SK-N-SH (cell line): ENCODE data around the gene DNAH11. TPM values are rescaled to one million over a fixed set of nuclear protein-coding genes. Genes with fewer than 3 reads are reported as not detected.

Experiments
- CTCF ChIA-PET: fragments of 300-600, 350-600 bp; formaldehyde crosslinking; extraction: SDS; loops from one replicate; lab custom pipeline; 2021; lab: Yijun Ruan, JAX
- POLR2A ChIA-PET: fragments of 350-600 bp; sonication (Branson Sonifier 250); formaldehyde crosslinking; extraction: SDS; loops from one replicate; lab custom pipeline; 2020; ENCODE audit warnings: antibody characterized with exemption, inconsistent platforms; lab: Yijun Ruan, JAX
- DNase-seq: peaks from one replicate; pipeline ENCODE4 v3.0.0; 2012
- H2AFZ ChIP-seq: fragments of 200-600 bp; sonication (generic); 2 replicates; pipeline ENCODE4 v1.8.1; 2016; ENCODE audit warnings: antibody characterized with exemption, mild to moderate bottlenecking, low read depth
- H3F3A ChIP-seq: fragments of 200-600 bp; sonication (generic); replicated peaks from 2 replicates; pipeline ENCODE3; 2016; ENCODE audit warnings: antibody characterized with exemption, mild to moderate bottlenecking; ENCODE audit not compliant: insufficient read depth
- H3K27ac ChIP-seq, 2 experiments: fragments of 200-500 bp in 1 of 2; fragments of 200-600 bp in 1 of 2; sonication (Bioruptor generic) in 1 of 2; sonication (generic), shearing (Covaris generic) in 1 of 2; 2 replicates each; pipeline versions ENCODE4 v1.5.1 to v1.6.1; 2014 to 2016; ENCODE audit warnings: low read depth in 2 of 2, inconsistent platforms in 1 of 2, low read length in 1 of 2, mild to moderate bottlenecking in 1 of 2, mixed read lengths in 1 of 2
- H3K27me3 ChIP-seq: fragments of 200-600 bp; sonication (generic), shearing (Covaris generic); 2 replicates; pipeline ENCODE4 v1.6.1; 2016; ENCODE audit warnings: mixed run types; ENCODE audit not compliant: insufficient read depth
- H3K36me3 ChIP-seq, 2 experiments: fragments of 200-500 bp in 1 of 2; fragments of 200-600 bp in 1 of 2; sonication (Bioruptor generic) in 1 of 2; sonication (generic) in 1 of 2; replicated peaks in 1 of 2; 2 replicates each; pipeline versions ENCODE3 to v1.5.1; 2014 to 2016; ENCODE audit warnings: low read length in 1 of 2, mild to moderate bottlenecking in 1 of 2; ENCODE audit not compliant: insufficient read depth in 2 of 2, control insufficient read depth in 1 of 2
- H3K4me1 ChIP-seq, 2 experiments: fragments of 200-500 bp in 1 of 2; fragments of 200-600 bp in 1 of 2; sonication (Bioruptor generic) in 1 of 2; sonication (generic), shearing (Covaris generic) in 1 of 2; 2 replicates each; pipeline versions ENCODE4 v1.5.1 to v1.6.1; 2014 to 2016; ENCODE audit warnings: low read depth in 1 of 2, low read length in 1 of 2, mixed run types in 1 of 2; ENCODE audit not compliant: insufficient read depth in 2 of 2, control insufficient read depth in 1 of 2
- H3K4me2 ChIP-seq: fragments of 200-600 bp; sonication (generic), shearing (Covaris generic); 2 replicates; pipeline ENCODE4 v1.6.1; 2017; ENCODE audit warnings: mixed run types
- H3K4me3 ChIP-seq, 2 experiments: fragments of 200-500 bp in 1 of 2; fragments of 200-600 bp in 1 of 2; sonication (Bioruptor generic) in 1 of 2; sonication (generic), shearing (Covaris generic) in 1 of 2; 2 replicates each; pipeline versions ENCODE4 v1.5.1 to v1.8.1; 2014 to 2016; ENCODE audit warnings: low read depth in 2 of 2, inconsistent platforms in 1 of 2, low read length in 1 of 2, mild to moderate bottlenecking in 1 of 2, mixed read lengths in 1 of 2, moderate library complexity in 1 of 2
- H3K79me2 ChIP-seq: fragments of 200-600 bp; sonication (generic); 2 replicates; pipeline ENCODE4 v1.8.1; 2017; ENCODE audit warnings: mild to moderate bottlenecking; ENCODE audit not compliant: insufficient read depth
- H3K9ac ChIP-seq: fragments of 200-600 bp; sonication (generic); 2 replicates; pipeline ENCODE4 v1.6.1; 2017; ENCODE audit warnings: mixed run types
- H3K9me2 ChIP-seq: fragments of 200-600 bp; sonication (generic); 2 replicates; pipeline ENCODE4 v1.6.1; 2017; ENCODE audit warnings: mixed run types
- H3K9me3 ChIP-seq: fragments of 200-600 bp; sonication (generic); 2 replicates; pipeline ENCODE4 v1.6.1; 2017; ENCODE audit warnings: mixed run types, mild to moderate bottlenecking, moderate library complexity
- H4K20me1 ChIP-seq: fragments of 200-600 bp; sonication (generic); 2 replicates; pipeline ENCODE4 v1.6.1; 2017; ENCODE audit warnings: mild to moderate bottlenecking, mixed run types; ENCODE audit not compliant: insufficient read depth
- ELF1 ChIP-seq: IDR thresholded peaks from 2 replicates; pipeline ENCODE4 v1.4.0; 2012
- EP300 ChIP-seq, 2 experiments: IDR thresholded peaks; 2 replicates each; pipeline versions ENCODE4 v1.4.0 to v1.6.1; 2012; ENCODE audit warnings: borderline replicate concordance in 1 of 2, low read depth in 1 of 2, low read length in 1 of 2
- EZH2phosphoT487 ChIP-seq: fragments of 200-600 bp; sonication (generic); IDR thresholded peaks from 2 replicates; pipeline ENCODE4 v1.6.1; 2017; ENCODE audit warnings: low read depth, mixed run types, mild to moderate bottlenecking, antibody characterized with exemption, moderate library complexity, borderline replicate concordance
- FOSL2 ChIP-seq: IDR thresholded peaks from 2 replicates; pipeline ENCODE4 v1.4.0; 2012; ENCODE audit warnings: low read depth, mild to moderate bottlenecking, moderate library complexity, borderline replicate concordance
- FOXJ3 ChIP-seq: sonication (generic); formaldehyde crosslinking; IDR thresholded peaks from 2 replicates; pipeline ENCODE4 v1.5.1; 2020; ENCODE audit warnings: mild to moderate bottlenecking, missing genetic modification reagents
- GABPA ChIP-seq: IDR thresholded peaks from 2 replicates; pipeline ENCODE4 v1.4.0; 2012; ENCODE audit warnings: low read depth, mild to moderate bottlenecking
- GATA2 ChIP-seq: sonication (generic); formaldehyde crosslinking; IDR thresholded peaks from 2 replicates; pipeline ENCODE4 v1.5.0; 2020; ENCODE audit warnings: mild to moderate bottlenecking, missing genetic modification reagents
- JUND ChIP-seq: IDR thresholded peaks from 2 replicates; pipeline ENCODE4 v1.4.0; 2012
- MEF2A ChIP-seq: IDR thresholded peaks from 2 replicates; pipeline ENCODE4 v1.4.0; 2012; ENCODE audit warnings: low read depth, borderline replicate concordance
- MXI1 ChIP-seq: IDR thresholded peaks from 2 replicates; pipeline ENCODE4 v1.6.1; 2012; ENCODE audit warnings: mild to moderate bottlenecking, low read depth, low read length, improper control_type of control experiment
- NFIC ChIP-seq: IDR thresholded peaks from 2 replicates; pipeline ENCODE4 v1.4.0; 2012; ENCODE audit warnings: borderline replicate concordance
- NRF1 ChIP-seq: IDR thresholded peaks from 2 replicates; pipeline ENCODE4 v1.6.1; 2012; ENCODE audit warnings: low read depth, mild to moderate bottlenecking, low read length
- RCOR1 ChIP-seq: fragments of 150-350 bp; IDR thresholded peaks from 2 replicates; pipeline ENCODE4 v1.6.1; 2017; ENCODE audit warnings: antibody characterized with exemption, low read length
- RFX5 ChIP-seq: IDR thresholded peaks from 2 replicates; pipeline ENCODE4 v1.6.1; 2012; ENCODE audit warnings: mild to moderate bottlenecking, improper control_type of control experiment, low read length
- RXRA ChIP-seq: IDR thresholded peaks from 2 replicates; pipeline ENCODE4 v1.4.0; 2012; ENCODE audit warnings: low read depth, mild to moderate bottlenecking, borderline replicate concordance
- SMC3 ChIP-seq: IDR thresholded peaks from 2 replicates; pipeline ENCODE4 v1.6.1; 2012; ENCODE audit warnings: low read depth, low read length, improper control_type of control experiment
- TEAD4 ChIP-seq: IDR thresholded peaks from 2 replicates; pipeline ENCODE4 v1.4.0; 2012; ENCODE audit warnings: mild to moderate bottlenecking, borderline replicate concordance; ENCODE audit not compliant: insufficient read depth
- YY1 ChIP-seq: IDR thresholded peaks from 2 replicates; pipeline ENCODE4 v1.4.0; 2012; ENCODE audit warnings: low read depth, mild to moderate bottlenecking
- WGBS: methylation state at CpG from one replicate; pipeline ENCODE4 v1.1.6; 2017; ENCODE audit warnings: low lambda C conversion rate; 5-methylcytosine and 5-hydroxymethylcytosine counted together
- polyA plus RNA-seq, 3 experiments: library from polyadenylated mRNA; depleted of rRNA; stranded (reverse); fragments of >200 nt; gene quantifications; 2 replicates each; pipeline ENCODE4 v1.2.3, GENCODE V29; 2012
- TF ChIP-seq, protein P1 (sequence below): fragments of 200-600 bp; sonication (generic); IDR thresholded peaks from 2 replicates; pipeline ENCODE4 v1.6.1; 2017; ENCODE audit warnings: antibody characterized with exemption, mild to moderate bottlenecking, moderate library complexity
- TF ChIP-seq, protein P2 (sequence below): fragments of 150-350 bp; IDR thresholded peaks from 2 replicates; pipeline ENCODE4 v1.6.1; 2017; ENCODE audit warnings: antibody characterized with exemption, low read length, low read depth, borderline replicate concordance
- TF ChIP-seq, protein P3 (sequence below): IDR thresholded peaks from 2 replicates; pipeline ENCODE4 v1.4.0; 2012; ENCODE audit warnings: low read depth, borderline replicate concordance
- TF ChIP-seq, protein P4 (sequence below): IDR thresholded peaks from 2 replicates; pipeline ENCODE4 v1.4.0; 2012; ENCODE audit warnings: low read depth, borderline replicate concordance

DNAH11 gene
- polyA plus RNA-seq, 1 of the 3 experiments (the other 2 are of a cell fraction), result 0.77 TPM

DNA sequence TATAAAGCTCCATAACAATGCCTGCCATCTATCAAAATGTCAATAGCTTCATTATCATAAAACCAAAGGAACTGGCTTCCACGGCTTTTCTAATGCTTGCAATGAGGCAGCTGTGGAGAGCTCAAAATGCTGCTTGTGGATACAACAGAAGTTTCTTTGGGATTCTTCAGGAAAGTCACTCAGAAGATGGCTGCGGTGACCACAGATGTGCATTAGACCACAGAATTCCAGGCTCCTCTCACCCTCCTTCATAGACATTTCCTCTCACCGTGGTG, 325.7 kb downstream of the DNAH11 start:
- Histone ChIP-seq H3K9me2 (no peaks in the 10 kb centered on the region), H3K9me3 (no peaks in the 10 kb centered on the region), H3K27me3 (no peaks in the 10 kb centered on the region; the same call in 1 of the 2 replicates), H3K27ac (no peak overlapping the region), H3K9ac (no peak overlapping the region), H2AFZ (no peak overlapping the region), H3K4me3 (no peak overlapping the region), H3F3A (no peaks in the 10 kb centered on the region), H3K4me1 (no peaks in the 10 kb centered on the region; a peak in 1 of 4 replicates), H3K79me2 (no peaks in the 10 kb centered on the region), H3K4me2 (no peak overlapping the region), H3K36me3 (no peaks in the 10 kb centered on the region), H4K20me1 (no peaks in the 10 kb centered on the region)
- no peak for DNase-seq
- CTCF ChIA-PET, result no interaction called here
- WGBS, result 13% methylated on average over 3 of the region's 3 CpGs
- POLR2A ChIA-PET, result no interaction called here
- TF ChIP-seq, protein P1, sequence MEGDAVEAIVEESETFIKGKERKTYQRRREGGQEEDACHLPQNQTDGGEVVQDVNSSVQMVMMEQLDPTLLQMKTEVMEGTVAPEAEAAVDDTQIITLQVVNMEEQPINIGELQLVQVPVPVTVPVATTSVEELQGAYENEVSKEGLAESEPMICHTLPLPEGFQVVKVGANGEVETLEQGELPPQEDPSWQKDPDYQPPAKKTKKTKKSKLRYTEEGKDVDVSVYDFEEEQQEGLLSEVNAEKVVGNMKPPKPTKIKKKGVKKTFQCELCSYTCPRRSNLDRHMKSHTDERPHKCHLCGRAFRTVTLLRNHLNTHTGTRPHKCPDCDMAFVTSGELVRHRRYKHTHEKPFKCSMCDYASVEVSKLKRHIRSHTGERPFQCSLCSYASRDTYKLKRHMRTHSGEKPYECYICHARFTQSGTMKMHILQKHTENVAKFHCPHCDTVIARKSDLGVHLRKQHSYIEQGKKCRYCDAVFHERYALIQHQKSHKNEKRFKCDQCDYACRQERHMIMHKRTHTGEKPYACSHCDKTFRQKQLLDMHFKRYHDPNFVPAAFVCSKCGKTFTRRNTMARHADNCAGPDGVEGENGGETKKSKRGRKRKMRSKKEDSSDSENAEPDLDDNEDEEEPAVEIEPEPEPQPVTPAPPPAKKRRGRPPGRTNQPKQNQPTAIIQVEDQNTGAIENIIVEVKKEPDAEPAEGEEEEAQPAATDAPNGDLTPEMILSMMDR, result no peak
- no peak for TF ChIP-seq GABPA
- TF ChIP-seq EP300 (IDR thresholded peaks at IDR 0.05; ENCODE audit: borderline replicate concordance in 1 of 2, low read depth in 1 of 2, low read length in 1 of 2), result no peak
- no peak for TF ChIP-seq YY1
- TF ChIP-seq RCOR1, result no peak
- TF ChIP-seq RFX5, result no peak
- TF ChIP-seq, protein P2, sequence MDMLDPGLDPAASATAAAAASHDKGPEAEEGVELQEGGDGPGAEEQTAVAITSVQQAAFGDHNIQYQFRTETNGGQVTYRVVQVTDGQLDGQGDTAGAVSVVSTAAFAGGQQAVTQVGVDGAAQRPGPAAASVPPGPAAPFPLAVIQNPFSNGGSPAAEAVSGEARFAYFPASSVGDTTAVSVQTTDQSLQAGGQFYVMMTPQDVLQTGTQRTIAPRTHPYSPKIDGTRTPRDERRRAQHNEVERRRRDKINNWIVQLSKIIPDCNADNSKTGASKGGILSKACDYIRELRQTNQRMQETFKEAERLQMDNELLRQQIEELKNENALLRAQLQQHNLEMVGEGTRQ, result no peak
- no peak for TF ChIP-seq TEAD4
- TF ChIP-seq, protein P3, sequence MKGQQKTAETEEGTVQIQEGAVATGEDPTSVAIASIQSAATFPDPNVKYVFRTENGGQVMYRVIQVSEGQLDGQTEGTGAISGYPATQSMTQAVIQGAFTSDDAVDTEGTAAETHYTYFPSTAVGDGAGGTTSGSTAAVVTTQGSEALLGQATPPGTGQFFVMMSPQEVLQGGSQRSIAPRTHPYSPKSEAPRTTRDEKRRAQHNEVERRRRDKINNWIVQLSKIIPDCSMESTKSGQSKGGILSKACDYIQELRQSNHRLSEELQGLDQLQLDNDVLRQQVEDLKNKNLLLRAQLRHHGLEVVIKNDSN, result no peak
- no peak for TF ChIP-seq JUND
- TF ChIP-seq RXRA, result no peak

DNA sequence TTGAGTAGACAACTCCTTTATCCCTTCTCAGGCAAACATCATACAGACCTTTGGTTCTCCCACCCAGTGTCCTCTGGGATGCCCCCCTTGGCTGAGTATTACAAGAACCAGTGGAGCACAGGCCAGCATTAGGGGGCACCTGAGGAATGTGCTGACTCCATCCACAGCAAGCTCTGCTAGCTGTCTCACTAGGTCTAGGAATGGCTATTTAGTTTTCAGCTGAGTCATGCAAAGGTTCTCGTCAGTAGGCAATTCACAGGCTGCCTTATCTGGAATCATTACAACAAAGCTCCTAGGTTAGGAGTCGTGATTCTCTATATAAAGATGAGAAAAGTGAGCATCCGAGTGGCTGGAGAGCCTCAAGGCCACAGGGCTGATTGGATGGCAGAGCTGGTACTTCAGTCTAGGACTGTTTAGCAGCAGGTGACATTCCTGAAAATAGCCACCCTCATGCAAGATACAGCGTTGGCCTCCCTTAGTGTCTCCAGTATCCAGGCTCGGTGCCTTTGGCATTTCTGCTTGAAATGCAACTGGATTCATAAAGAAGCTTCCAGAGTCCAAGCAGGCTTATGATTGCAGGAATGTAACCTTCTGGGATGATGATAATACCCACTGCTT, 327.1 kb downstream of the DNAH11 start:
- Histone ChIP-seq H3K9me3 (no peaks in the 10 kb centered on the region), H3K27me3 (no peaks in the 10 kb centered on the region; the same call in 1 of the 2 replicates), H4K20me1 (no peaks in the 10 kb centered on the region), H3K9me2 (no peaks in the 10 kb centered on the region), H3K36me3 (no peaks in the 10 kb centered on the region), H3K4me1 (no peaks in the 10 kb centered on the region; a peak in 1 of 4 replicates), H3K9ac (no peak overlapping the region), H2AFZ (no peak overlapping the region), H3K79me2 (no peaks in the 10 kb centered on the region), H3K4me3 (no peak overlapping the region), H3K4me2 (no peak overlapping the region)
- 6% methylated on average over 5 of the region's 5 CpGs for WGBS
- POLR2A ChIA-PET, result no interaction called here
- DNase-seq, result no peak
- no peak for TF ChIP-seq MEF2A
- no peak for TF ChIP-seq SMC3
- no peak for TF ChIP-seq FOXJ3 (CRISPR knock-in tag)
- no peak for TF ChIP-seq ELF1
- TF ChIP-seq YY1, result no peak
- no peak for TF ChIP-seq FOSL2
- TF ChIP-seq, protein P4, sequence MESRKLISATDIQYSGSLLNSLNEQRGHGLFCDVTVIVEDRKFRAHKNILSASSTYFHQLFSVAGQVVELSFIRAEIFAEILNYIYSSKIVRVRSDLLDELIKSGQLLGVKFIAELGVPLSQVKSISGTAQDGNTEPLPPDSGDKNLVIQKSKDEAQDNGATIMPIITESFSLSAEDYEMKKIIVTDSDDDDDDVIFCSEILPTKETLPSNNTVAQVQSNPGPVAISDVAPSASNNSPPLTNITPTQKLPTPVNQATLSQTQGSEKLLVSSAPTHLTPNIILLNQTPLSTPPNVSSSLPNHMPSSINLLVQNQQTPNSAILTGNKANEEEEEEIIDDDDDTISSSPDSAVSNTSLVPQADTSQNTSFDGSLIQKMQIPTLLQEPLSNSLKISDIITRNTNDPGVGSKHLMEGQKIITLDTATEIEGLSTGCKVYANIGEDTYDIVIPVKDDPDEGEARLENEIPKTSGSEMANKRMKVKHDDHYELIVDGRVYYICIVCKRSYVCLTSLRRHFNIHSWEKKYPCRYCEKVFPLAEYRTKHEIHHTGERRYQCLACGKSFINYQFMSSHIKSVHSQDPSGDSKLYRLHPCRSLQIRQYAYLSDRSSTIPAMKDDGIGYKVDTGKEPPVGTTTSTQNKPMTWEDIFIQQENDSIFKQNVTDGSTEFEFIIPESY, result no peak
- TF ChIP-seq RCOR1, result no peak
- no peak for TF ChIP-seq MXI1
- no peak for TF ChIP-seq EZH2phosphoT487
- no peak for TF ChIP-seq NFIC
- TF ChIP-seq NRF1, result no peak
- TF ChIP-seq, protein P2, result no peak
- no peak for TF ChIP-seq JUND
- no peak for TF ChIP-seq GATA2 (CRISPR knock-in tag)
- no peak for TF ChIP-seq GABPA
- TF ChIP-seq, all 33 proteins: peak for 0
- Histone ChIP-seq H3F3A (no peaks in the 10 kb centered on the region), H3K27ac (no peak overlapping the region)
- CTCF ChIA-PET, result interaction anchor here (1.0 kb wide), 1 partner anchor 13 kb away, joined by 3 read pairs; no protein-coding TSS in a partner anchor
